Coronary artery (tissue), 2 donors: ENCODE measurements around the gene MAN1A1.

Experiments
- DNase-seq: peaks from one replicate; pipeline ENCODE4 v3.0.0-alpha.2; 2017; ENCODE audit warnings: low spot score
- H3K27ac ChIP-seq, 2 donors: fragments of 200-600 bp; sonication (generic); one replicate each; pipeline ENCODE4 v1.5.1; 2016 to 2019
- H3K4me3 ChIP-seq: fragments of 200-600 bp; sonication (generic); 2 replicates; pipeline ENCODE4 v1.5.1; 2016; ENCODE audit warnings: mild to moderate bottlenecking, moderate library complexity
- CTCF ChIP-seq: fragments of 200-600 bp; sonication (generic); IDR thresholded peaks from one replicate; pipeline ENCODE4 v1.5.1; 2019; ENCODE audit warnings: antibody characterized with exemption

MAN1A1 gene

GRCh38 chr6:119283979-119284545, 65.5 kb downstream of the MAN1A1 start:
- Histone ChIP-seq H3K27ac (no peak overlapping the region), H3K4me3 (no peak overlapping the region)
- DNase-seq = no peak
- TF ChIP-seq CTCF = no peak

GRCh38 chr6:119283214-119283613, 66.3 kb downstream of the MAN1A1 start:
- Histone ChIP-seq H3K27ac (no peak overlapping the region), H3K4me3 (no peak overlapping the region)
- DNase-seq = no peak
- no peak for TF ChIP-seq CTCF

- TF ChIP-seq CTCF = no peak
- H3K4me3 ChIP-seq = no peak overlapping the region
- DNase-seq = no peak
- H3K27ac ChIP-seq = no peak overlapping the region
These were observed 68.9 kb downstream of the MAN1A1 start for GRCh38 chr6:119280668-119281067.

GRCh38 chr6:119280080-119280479, 69.5 kb downstream of the MAN1A1 start:
- H3K27ac ChIP-seq = no peak overlapping the region
- no peak overlapping the region for H3K4me3 ChIP-seq
- TF ChIP-seq CTCF = no peak
- DNase-seq = no peak

GRCh38 chr6:119278625-119279024, 70.9 kb downstream of the MAN1A1 start:
- Histone ChIP-seq H3K4me3 (no peak overlapping the region), H3K27ac (no peak overlapping the region)
- no peak for DNase-seq
- no peak for TF ChIP-seq CTCF

- DNase-seq = no peak
These were observed 72.5 kb downstream of the MAN1A1 start for GRCh38 chr6:119277052-119277451.

More at GRCh38 chr6:119277052-119277451, 72.5 kb downstream of the MAN1A1 start:
- Histone ChIP-seq H3K27ac (no peak overlapping the region), H3K4me3 (no peak overlapping the region)
- no peak for TF ChIP-seq CTCF
